WTC11 (cell line): ENCODE results near the gene BACH2. TPM values are rescaled to one million over a fixed set of nuclear protein-coding genes. Genes with fewer than 3 reads are reported as not detected.

Experiments
- ATAC-seq: fragments of 200-7000 bp; cut with Tn5 transposase; 2 replicates; pipeline ENCODE4 v1.10.0; 2021; ENCODE audit warnings: mild to moderate bottlenecking, moderate library complexity
- CTCF ChIA-PET: fragments of 300-600 bp; sonication (Branson Sonifier 250); formaldehyde crosslinking; loops from one replicate; lab custom pipeline; 2021; ENCODE audit warnings: antibody characterized with exemption; lab: Charles Lee
- POLR2A ChIA-PET: fragments of 350-600 bp; sonication (Branson Sonifier 250); formaldehyde crosslinking; loops from one replicate; lab custom pipeline; 2021; ENCODE audit warnings: antibody characterized with exemption; lab: Charles Lee
- DNase-seq: peaks from one replicate; pipeline ENCODE4 v3.0.0; 2021; ENCODE audit warnings: low spot score
- H3K27ac Mint-ChIP-seq: 2 replicates; pipeline ENCODE4 v1.8.0; 2021; ENCODE audit warnings: mixed read lengths
- H3K27me3 Mint-ChIP-seq: 2 replicates; pipeline ENCODE4 v1.8.0; 2021; ENCODE audit warnings: low read depth, mild to moderate bottlenecking, moderate library complexity, mixed read lengths
- H3K36me3 Mint-ChIP-seq: 2 replicates; pipeline ENCODE4 v1.8.0; 2021; ENCODE audit warnings: mixed read lengths
- H3K4me1 Mint-ChIP-seq: 2 replicates; pipeline ENCODE4 v1.8.0; 2022; ENCODE audit warnings: mixed read lengths
- H3K4me3 Mint-ChIP-seq: 2 replicates; pipeline ENCODE4 v1.8.0; 2021; ENCODE audit warnings: mild to moderate bottlenecking, moderate library complexity, mixed read lengths
- H3K9me3 Mint-ChIP-seq: 2 replicates; pipeline ENCODE4 v1.8.0; 2021; ENCODE audit warnings: mixed read lengths
- ATF1 ChIP-seq: sonication (generic); formaldehyde crosslinking; IDR thresholded peaks from 2 replicates; pipeline ENCODE4 v1.8.1; 2023; ENCODE audit warnings: mild to moderate bottlenecking, moderate library complexity, missing genetic modification reagents
- CBFB ChIP-seq: sonication (generic); formaldehyde crosslinking; IDR thresholded peaks from 2 replicates; pipeline ENCODE4 v1.8.1; 2022; ENCODE audit warnings: mild to moderate bottlenecking, low read depth, missing genetic modification reagents
- CTCF ChIP-seq: fragments of 200-600 bp; IDR thresholded peaks from 2 replicates; pipeline ENCODE4 v1.8.0; 2022; ENCODE audit warnings: antibody characterized with exemption
- E2F4 ChIP-seq: sonication (generic); formaldehyde crosslinking; IDR thresholded peaks from 2 replicates; pipeline ENCODE4 v1.8.1; 2022; ENCODE audit warnings: low read depth, mild to moderate bottlenecking, moderate library complexity, missing genetic modification reagents, borderline replicate concordance
- MLX ChIP-seq: sonication (generic); formaldehyde crosslinking; IDR thresholded peaks from 2 replicates; pipeline ENCODE4 v1.8.1; 2023; ENCODE audit warnings: mild to moderate bottlenecking, missing genetic modification reagents, moderate library complexity
- NFATC4 ChIP-seq: fragments of 250-450 bp; sonication (Bioruptor Pico); IDR thresholded peaks from 2 replicates; pipeline ENCODE4 v1.9.0; 2021; ENCODE audit warnings: mild to moderate bottlenecking
- PREB ChIP-seq: sonication (generic); formaldehyde crosslinking; IDR thresholded peaks from 2 replicates; pipeline ENCODE4 v1.8.1; 2022; ENCODE audit warnings: mild to moderate bottlenecking, missing genetic modification reagents, moderate library complexity, borderline replicate concordance
- PRRX2 ChIP-seq: fragments of 250-450 bp; sonication (Bioruptor Pico); IDR thresholded peaks from 2 replicates; pipeline ENCODE4 v1.8.0; 2021; ENCODE audit warnings: mild to moderate bottlenecking
- SMAD3 ChIP-seq: sonication (generic); formaldehyde crosslinking; IDR thresholded peaks from 2 replicates; pipeline ENCODE4 v1.8.0; 2022; ENCODE audit warnings: missing genetic modification reagents, mild to moderate bottlenecking, borderline replicate concordance
- SOX15 ChIP-seq: fragments of 250-450 bp; sonication (Bioruptor Pico); IDR thresholded peaks from 2 replicates; pipeline ENCODE4 v1.9.0; 2021; ENCODE audit warnings: mild to moderate bottlenecking
- SP1 ChIP-seq: sonication (generic); formaldehyde crosslinking; conservative IDR thresholded peaks from 2 replicates; pipeline ENCODE4 v1.8.1; 2022; ENCODE audit warnings: missing genetic modification reagents
- STAT6 ChIP-seq: sonication (generic); formaldehyde crosslinking; conservative IDR thresholded peaks from 2 replicates; pipeline ENCODE4 v1.8.1; 2023; ENCODE audit warnings: mild to moderate bottlenecking, low read depth, missing genetic modification reagents, moderate library complexity
- TCF7 ChIP-seq: sonication (generic); formaldehyde crosslinking; IDR thresholded peaks from 2 replicates; pipeline ENCODE4 v1.8.0; 2022; ENCODE audit warnings: mild to moderate bottlenecking, low read depth, missing genetic modification reagents, moderate library complexity
- TEAD4 ChIP-seq: sonication (generic); formaldehyde crosslinking; IDR thresholded peaks from 2 replicates; pipeline ENCODE4 v1.8.0; 2022; ENCODE audit warnings: mild to moderate bottlenecking, missing genetic modification reagents
- ZMAT4 ChIP-seq: fragments of 250-450 bp; sonication (Bioruptor Pico); IDR thresholded peaks from 2 replicates; pipeline ENCODE4 v1.9.0; 2021; ENCODE audit warnings: mild to moderate bottlenecking
- ZNF232 ChIP-seq: sonication (generic); formaldehyde crosslinking; IDR thresholded peaks from 2 replicates; pipeline ENCODE4 v1.8.0; 2022; ENCODE audit warnings: mild to moderate bottlenecking, missing genetic modification reagents
- ZNF263 ChIP-seq: sonication (generic); formaldehyde crosslinking; IDR thresholded peaks from 2 replicates; pipeline ENCODE4 v1.8.1; 2022; ENCODE audit warnings: low read depth, mild to moderate bottlenecking, moderate library complexity, missing genetic modification reagents
- ZNF423 ChIP-seq: fragments of 250-450 bp; sonication (Bioruptor Pico); IDR thresholded peaks from 2 replicates; pipeline ENCODE4 v2.1.2; 2022; ENCODE audit warnings: mild to moderate bottlenecking, moderate library complexity
- ZNF671 ChIP-seq: fragments of 250-450 bp; sonication (Bioruptor Pico); IDR thresholded peaks from 2 replicates; pipeline ENCODE4 v1.8.0; 2021; ENCODE audit warnings: mild to moderate bottlenecking
- total RNA-seq: library from RNA; stranded (reverse); gene quantifications from 3 replicates; pipeline ENCODE4 v1.2.3, GENCODE V29; 2021
- TF ChIP-seq, protein P1 (sequence below): sonication (generic); formaldehyde crosslinking; IDR thresholded peaks from 2 replicates; pipeline ENCODE4 v1.8.1; 2022; ENCODE audit warnings: low read depth, missing genetic modification reagents, borderline replicate concordance
- TF ChIP-seq, protein P2 (sequence below): sonication (generic); formaldehyde crosslinking; IDR thresholded peaks from 2 replicates; pipeline ENCODE4 v1.8.0; 2023; ENCODE audit warnings: mild to moderate bottlenecking, missing genetic modification reagents

Gene BACH2
- total RNA-seq, 1 experiment from 2014 or later = 5.9 TPM

- TF ChIP-seq, protein P1, sequence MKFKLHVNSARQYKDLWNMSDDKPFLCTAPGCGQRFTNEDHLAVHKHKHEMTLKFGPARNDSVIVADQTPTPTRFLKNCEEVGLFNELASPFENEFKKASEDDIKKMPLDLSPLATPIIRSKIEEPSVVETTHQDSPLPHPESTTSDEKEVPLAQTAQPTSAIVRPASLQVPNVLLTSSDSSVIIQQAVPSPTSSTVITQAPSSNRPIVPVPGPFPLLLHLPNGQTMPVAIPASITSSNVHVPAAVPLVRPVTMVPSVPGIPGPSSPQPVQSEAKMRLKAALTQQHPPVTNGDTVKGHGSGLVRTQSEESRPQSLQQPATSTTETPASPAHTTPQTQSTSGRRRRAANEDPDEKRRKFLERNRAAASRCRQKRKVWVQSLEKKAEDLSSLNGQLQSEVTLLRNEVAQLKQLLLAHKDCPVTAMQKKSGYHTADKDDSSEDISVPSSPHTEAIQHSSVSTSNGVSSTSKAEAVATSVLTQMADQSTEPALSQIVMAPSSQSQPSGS (CRISPR knock-in tag) = no peak
- TF ChIP-seq, protein P2, sequence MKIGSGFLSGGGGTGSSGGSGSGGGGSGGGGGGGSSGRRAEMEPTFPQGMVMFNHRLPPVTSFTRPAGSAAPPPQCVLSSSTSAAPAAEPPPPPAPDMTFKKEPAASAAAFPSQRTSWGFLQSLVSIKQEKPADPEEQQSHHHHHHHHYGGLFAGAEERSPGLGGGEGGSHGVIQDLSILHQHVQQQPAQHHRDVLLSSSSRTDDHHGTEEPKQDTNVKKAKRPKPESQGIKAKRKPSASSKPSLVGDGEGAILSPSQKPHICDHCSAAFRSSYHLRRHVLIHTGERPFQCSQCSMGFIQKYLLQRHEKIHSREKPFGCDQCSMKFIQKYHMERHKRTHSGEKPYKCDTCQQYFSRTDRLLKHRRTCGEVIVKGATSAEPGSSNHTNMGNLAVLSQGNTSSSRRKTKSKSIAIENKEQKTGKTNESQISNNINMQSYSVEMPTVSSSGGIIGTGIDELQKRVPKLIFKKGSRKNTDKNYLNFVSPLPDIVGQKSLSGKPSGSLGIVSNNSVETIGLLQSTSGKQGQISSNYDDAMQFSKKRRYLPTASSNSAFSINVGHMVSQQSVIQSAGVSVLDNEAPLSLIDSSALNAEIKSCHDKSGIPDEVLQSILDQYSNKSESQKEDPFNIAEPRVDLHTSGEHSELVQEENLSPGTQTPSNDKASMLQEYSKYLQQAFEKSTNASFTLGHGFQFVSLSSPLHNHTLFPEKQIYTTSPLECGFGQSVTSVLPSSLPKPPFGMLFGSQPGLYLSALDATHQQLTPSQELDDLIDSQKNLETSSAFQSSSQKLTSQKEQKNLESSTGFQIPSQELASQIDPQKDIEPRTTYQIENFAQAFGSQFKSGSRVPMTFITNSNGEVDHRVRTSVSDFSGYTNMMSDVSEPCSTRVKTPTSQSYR = no peak
- TF ChIP-seq SP1 (CRISPR knock-in tag) (no peak), ZNF232 (CRISPR knock-in tag) (no peak), NFATC4 (CRISPR knock-in tag) (no peak), ZNF671 (CRISPR knock-in tag) (no peak), ATF1 (CRISPR knock-in tag) (no peak), MLX (CRISPR knock-in tag) (no peak), CBFB (no peak), CTCF (no peak), E2F4 (CRISPR knock-in tag) (no peak)
Observed at GRCh38 chr6:89924231-89924630, 372.4 kb downstream of the BACH2 start (continued).

DNA sequence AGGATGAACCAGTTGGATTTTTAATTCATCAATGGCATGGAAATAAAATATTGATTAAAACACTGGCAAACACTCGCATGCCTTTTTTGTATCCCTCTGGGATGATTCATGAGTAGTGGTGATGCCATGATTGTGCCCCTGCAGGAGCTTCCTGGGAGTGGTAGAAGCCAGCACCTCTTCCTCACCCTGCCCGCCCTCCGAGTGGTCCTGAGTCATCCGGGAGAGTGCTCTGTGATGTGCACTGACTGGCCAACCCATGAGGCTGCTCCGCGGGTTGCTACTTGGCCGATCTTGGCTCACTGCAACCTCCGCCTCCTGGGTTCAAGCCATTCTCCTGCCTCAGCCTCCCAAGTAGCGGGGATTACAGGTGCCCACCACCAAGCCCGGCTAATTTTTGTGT is 375.0 kb downstream of the BACH2 start:
- no peak for DNase-seq
- no peak for TF ChIP-seq TEAD4 (CRISPR knock-in tag)
- TF ChIP-seq E2F4 (CRISPR knock-in tag) = no peak
- no peak for TF ChIP-seq TCF7 (CRISPR knock-in tag)
- TF ChIP-seq SMAD3 (CRISPR knock-in tag) = no peak
- TF ChIP-seq STAT6 (CRISPR knock-in tag) = no peak
- TF ChIP-seq ZNF232 (CRISPR knock-in tag) = no peak
- no peak for TF ChIP-seq SOX15 (CRISPR knock-in tag)
- no peak for TF ChIP-seq PREB (CRISPR knock-in tag)
- TF ChIP-seq ZNF263 (CRISPR knock-in tag) = no peak
- no peak for TF ChIP-seq PRRX2 (CRISPR knock-in tag)
- TF ChIP-seq ZMAT4 = no peak
- no peak for TF ChIP-seq ZNF423 (CRISPR knock-in tag)

More for the DNA sequence above, 375.0 kb downstream of the BACH2 start:
- Mint-ChIP-seq H3K36me3 (peaks cover 1% of the 10 kb centered on the region; the same call in 1 of the 2 replicates), H3K9me3 (peaks cover 10% of the 10 kb centered on the region), H3K4me1 (peaks cover 3% of the 10 kb centered on the region; the same call in 1 of the 2 replicates), H3K27ac (no peak overlapping the region), H3K4me3 (no peak overlapping the region), H3K27me3 (no peaks in the 10 kb centered on the region)
- CTCF ChIA-PET = interaction anchor here (2.0 to 2.7 kb wide), 2 partner anchors 19 to 557 kb away, joined by 9 to 16 read pairs; no protein-coding TSS in a partner anchor
- no peak for ATAC-seq
- POLR2A ChIA-PET = no interaction called here
